Activated CD4-positive, alpha-beta T cell treated with anti-CD3 and anti-CD28 coated beads for 36 hours (primary cell): ENCODE measurements around the gene GAS2L1. TPM values are rescaled to one million over a fixed set of nuclear protein-coding genes. Genes with fewer than 3 reads are reported as not detected.

Source experiments
- ATAC-seq: fragments of 200-7000 bp; cut with Tn5 transposase; one replicate; pipeline ENCODE4 v1.10.0; 2021; ENCODE audit warnings: mild to moderate bottlenecking, moderate library complexity
- CTCF ChIA-PET: fragments of 350-600 bp; sonication (Branson Sonifier 250); formaldehyde crosslinking; loops from one replicate; lab custom pipeline; 2021; ENCODE audit warnings: antibody characterized with exemption; lab: Charles Lee
- POLR2A ChIA-PET: fragments of 350-600 bp; sonication (Branson Sonifier 250); formaldehyde crosslinking; loops from one replicate; lab custom pipeline; 2021; ENCODE audit warnings: antibody characterized with exemption, inconsistent platforms; lab: Charles Lee
- DNase-seq: peaks from one replicate; pipeline ENCODE4 v3.0.0-alpha.2; 2020
- H3K27ac Mint-ChIP-seq: one replicate; pipeline ENCODE4 v1.8.0; 2021; ENCODE audit warnings: mixed read lengths
- H3K27me3 Mint-ChIP-seq: one replicate; pipeline ENCODE4 v1.8.0; 2021; ENCODE audit warnings: mixed read lengths
- H3K36me3 Mint-ChIP-seq: one replicate; pipeline ENCODE4 v1.8.0; 2021; ENCODE audit warnings: low read depth, mixed read lengths
- H3K4me1 Mint-ChIP-seq: one replicate; pipeline ENCODE4 v1.8.0; 2021; ENCODE audit warnings: mixed read lengths
- H3K4me3 Mint-ChIP-seq: one replicate; pipeline ENCODE4 v1.8.0; 2021; ENCODE audit warnings: mild to moderate bottlenecking, moderate library complexity, mixed read lengths
- H3K9me3 Mint-ChIP-seq: one replicate; pipeline ENCODE4 v1.8.0; 2021; ENCODE audit warnings: low read depth, mixed read lengths
- intact Hi-C, 2 experiments: fragments of 100-400 bp; cut with DNase I in 1 of 2; cut with micrococcal nuclease in 1 of 2; formaldehyde crosslinking; loops; one replicate each; pipeline versions ENCODE4 v1.14.2 to v1.15.1; 2022 to 2024; cut with DNase I, micrococcal nuclease
- total RNA-seq, 2 experiments: library from RNA; stranded (reverse); gene quantifications; one replicate each; pipeline ENCODE4 v1.2.3, GENCODE V29; 2021

Gene GAS2L1
- total RNA-seq, 2 experiments from 2014 or later = 0.84 to 0.98 TPM

- ChIA-PET CTCF (interaction anchor here (0.8 kb wide), 1 partner anchor 12 kb away, joined by 3 read pairs; no protein-coding TSS in a partner anchor), POLR2A (interaction anchor here (0.5 kb wide), 1 partner anchor 566 kb away, joined by 3 read pairs; no protein-coding TSS in a partner anchor)
- DNase-seq (no peak), ATAC-seq (no peak)
- intact Hi-C loops = no loop called here
- Mint-ChIP-seq H3K4me3 (no peak overlapping the region), H3K27me3 (no peaks in the 10 kb centered on the region), H3K9me3 (no peaks in the 10 kb centered on the region), H3K36me3 (peaks cover 92% of the 10 kb centered on the region), H3K4me1 (peaks cover 75% of the 10 kb centered on the region), H3K27ac (peak overlapping the region; percentile 28)
These were observed 31.3 kb upstream of the GAS2L1 start for GRCh38 chr22:29275167-29275566.

- ATAC-seq = no peak
- H3K27ac Mint-ChIP-seq = peak overlapping the region; percentile 43
- CTCF ChIA-PET = interaction anchor here (0.6 to 1.1 kb wide), 2 partner anchors 8 to 88 kb away, joined by 3 to 5 read pairs; partner anchors contain the start of genes EWSR1 and RHBDD3
- POLR2A ChIA-PET = interaction anchor here (0.5 to 0.6 kb wide), 2 partner anchors 391 to 567 kb away, joined by 3 read pairs; no protein-coding TSS in a partner anchor
- no peak overlapping the region for H3K4me3 Mint-ChIP-seq
- DNase-seq = no peak
- H3K27me3 Mint-ChIP-seq = no peaks in the 10 kb centered on the region
- peaks cover 67% of the 10 kb centered on the region for H3K4me1 Mint-ChIP-seq
- no peaks in the 10 kb centered on the region for H3K9me3 Mint-ChIP-seq
- peaks cover 88% of the 10 kb centered on the region for H3K36me3 Mint-ChIP-seq
- intact Hi-C loops = no loop called here
These were observed 30.5 kb upstream of the GAS2L1 start for GRCh38 chr22:29275819-29276565.

DNA sequence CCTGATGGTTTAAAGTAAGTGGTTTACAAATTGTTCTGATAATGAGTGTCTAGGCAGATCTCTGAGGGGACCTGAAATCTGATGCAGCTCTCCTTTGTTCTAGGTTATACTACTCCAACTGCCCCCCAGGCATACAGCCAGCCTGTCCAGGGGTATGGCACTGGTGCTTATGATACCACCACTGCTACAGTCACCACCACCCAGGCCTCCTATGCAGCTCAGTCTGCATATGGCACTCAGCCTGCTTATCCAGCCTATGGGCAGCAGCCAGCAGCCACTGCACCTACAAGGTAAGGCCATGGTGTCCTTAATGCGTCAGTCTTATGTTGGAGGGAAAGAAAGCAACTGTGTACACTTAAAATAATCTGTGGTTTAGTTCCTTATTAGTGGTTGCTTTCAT is 28.5 kb upstream of the GAS2L1 start:
- DNase-seq (no peak), ATAC-seq (no peak)
- no peaks in the 10 kb centered on the region for H3K27me3 Mint-ChIP-seq
- no peak overlapping the region for H3K4me3 Mint-ChIP-seq
- peaks cover 47% of the 10 kb centered on the region for H3K4me1 Mint-ChIP-seq
- no peak overlapping the region for H3K27ac Mint-ChIP-seq
- H3K9me3 Mint-ChIP-seq = no peaks in the 10 kb centered on the region
- peaks cover 84% of the 10 kb centered on the region for H3K36me3 Mint-ChIP-seq
- POLR2A ChIA-PET = no interaction called here
- intact Hi-C loops = no loop called here
- CTCF ChIA-PET = no interaction called here

- Mint-ChIP-seq H3K27ac (no peak overlapping the region), H3K4me3 (no peak overlapping the region), H3K36me3 (peaks cover 78% of the 10 kb centered on the region), H3K27me3 (no peaks in the 10 kb centered on the region), H3K9me3 (no peaks in the 10 kb centered on the region), H3K4me1 (peaks cover 11% of the 10 kb centered on the region)
- POLR2A ChIA-PET = no interaction called here
- no peak for ATAC-seq
- CTCF ChIA-PET = no interaction called here
- intact Hi-C loops = no loop called here
- DNase-seq = no peak
These were observed 22.3 kb upstream of the GAS2L1 start for GRCh38 chr22:29284196-29284595.

GRCh38 chr22:29288837-29289236 is 17.6 kb upstream of the GAS2L1 start:
- peak overlapping the region; percentile 45 for H3K27ac Mint-ChIP-seq
- CTCF ChIA-PET = interaction anchor here (1.1 to 1.3 kb wide), 2 partner anchors 16 to 39 kb away, joined by 3 read pairs; no protein-coding TSS in a partner anchor

DNA sequence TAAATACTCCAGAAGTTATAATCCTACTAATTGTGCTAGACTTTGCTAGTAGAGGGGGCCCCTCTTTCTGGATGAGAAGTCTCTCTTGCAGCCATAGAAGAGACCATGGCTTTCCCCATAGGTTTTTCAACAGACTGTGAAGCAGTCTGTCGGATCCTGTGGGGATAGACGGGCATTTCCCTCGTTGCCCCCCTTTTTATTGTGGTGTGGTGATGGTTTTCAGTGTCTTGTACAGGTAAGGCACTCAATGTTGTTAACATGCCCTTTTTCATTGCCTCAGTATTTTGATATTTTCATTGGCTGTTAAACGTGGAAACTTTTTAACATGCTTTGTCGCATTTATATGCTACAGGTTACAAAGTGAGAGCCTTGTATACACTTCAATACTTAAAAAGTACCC is 16.4 kb upstream of the GAS2L1 start:
- DNase-seq (no peak), ATAC-seq (no peak)
- POLR2A ChIA-PET = no interaction called here
- intact Hi-C loops = no loop called here
- H3K27ac Mint-ChIP-seq = no peak overlapping the region
- peaks cover 7% of the 10 kb centered on the region for H3K4me1 Mint-ChIP-seq
- H3K4me3 Mint-ChIP-seq = no peak overlapping the region
- peaks cover 76% of the 10 kb centered on the region for H3K36me3 Mint-ChIP-seq
- H3K27me3 Mint-ChIP-seq = no peaks in the 10 kb centered on the region
- no peaks in the 10 kb centered on the region for H3K9me3 Mint-ChIP-seq
- CTCF ChIA-PET = no interaction called here

More at GRCh38 chr22:29288837-29289236, 17.6 kb upstream of the GAS2L1 start:
- Mint-ChIP-seq H3K27me3 (no peaks in the 10 kb centered on the region), H3K4me3 (no peak overlapping the region), H3K36me3 (peaks cover 79% of the 10 kb centered on the region), H3K9me3 (no peaks in the 10 kb centered on the region), H3K4me1 (peaks cover 11% of the 10 kb centered on the region)
- intact Hi-C loops = loop anchor here in 1 of 2 experiments (2.0 kb wide), 1 partner anchor 16 kb away; no protein-coding TSS in a partner anchor
- POLR2A ChIA-PET = interaction anchor here (1.0 kb wide), 1 partner anchor 18 kb away, joined by 3 read pairs; no protein-coding TSS in a partner anchor
- DNase-seq (no peak), ATAC-seq (no peak)

- CTCF ChIA-PET = interaction anchor here (1.1 kb wide), 1 partner anchor 19 kb away, joined by 3 read pairs; no protein-coding TSS in a partner anchor
- H3K27ac Mint-ChIP-seq = no peak overlapping the region
- H3K9me3 Mint-ChIP-seq = no peaks in the 10 kb centered on the region
These were observed 15.2 kb upstream of the GAS2L1 start for GRCh38 chr22:29291215-29291614.

GRCh38 chr22:29292379-29292778 is 14.1 kb upstream of the GAS2L1 start:
- no peaks in the 10 kb centered on the region for H3K9me3 Mint-ChIP-seq
- DNase-seq (no peak), ATAC-seq (no peak)
- intact Hi-C loops = no loop called here
- ChIA-PET POLR2A (no interaction called here), CTCF (interaction anchor here (1.1 kb wide), 1 partner anchor 10 kb away, joined by 3 read pairs; no protein-coding TSS in a partner anchor)
- no peak overlapping the region for H3K27ac Mint-ChIP-seq
- H3K36me3 Mint-ChIP-seq = peaks cover 78% of the 10 kb centered on the region
- H3K4me1 Mint-ChIP-seq = peaks cover 7% of the 10 kb centered on the region
- H3K27me3 Mint-ChIP-seq = no peaks in the 10 kb centered on the region
- no peak overlapping the region for H3K4me3 Mint-ChIP-seq

More at GRCh38 chr22:29291215-29291614, 15.2 kb upstream of the GAS2L1 start:
- intact Hi-C loops = no loop called here
- Mint-ChIP-seq H3K27me3 (no peaks in the 10 kb centered on the region), H3K4me1 (peaks cover 7% of the 10 kb centered on the region), H3K36me3 (peaks cover 76% of the 10 kb centered on the region), H3K4me3 (no peak overlapping the region)
- DNase-seq (no peak), ATAC-seq (no peak)
- POLR2A ChIA-PET = interaction anchor here (0.6 kb wide), 1 partner anchor 13 kb away, joined by 5 read pairs; no protein-coding TSS in a partner anchor

- H3K4me1 Mint-ChIP-seq = no peaks in the 10 kb centered on the region
- DNase-seq (no peak), ATAC-seq (no peak)
- no peak overlapping the region for H3K27ac Mint-ChIP-seq
- no peaks in the 10 kb centered on the region for H3K27me3 Mint-ChIP-seq
- peaks cover 63% of the 10 kb centered on the region for H3K36me3 Mint-ChIP-seq
- intact Hi-C loops = no loop called here
- no peaks in the 10 kb centered on the region for H3K9me3 Mint-ChIP-seq
- CTCF ChIA-PET = no interaction called here
- POLR2A ChIA-PET = no interaction called here
- no peak overlapping the region for H3K4me3 Mint-ChIP-seq
These were observed 7.8 kb upstream of the GAS2L1 start for GRCh38 chr22:29298641-29299040.

DNA sequence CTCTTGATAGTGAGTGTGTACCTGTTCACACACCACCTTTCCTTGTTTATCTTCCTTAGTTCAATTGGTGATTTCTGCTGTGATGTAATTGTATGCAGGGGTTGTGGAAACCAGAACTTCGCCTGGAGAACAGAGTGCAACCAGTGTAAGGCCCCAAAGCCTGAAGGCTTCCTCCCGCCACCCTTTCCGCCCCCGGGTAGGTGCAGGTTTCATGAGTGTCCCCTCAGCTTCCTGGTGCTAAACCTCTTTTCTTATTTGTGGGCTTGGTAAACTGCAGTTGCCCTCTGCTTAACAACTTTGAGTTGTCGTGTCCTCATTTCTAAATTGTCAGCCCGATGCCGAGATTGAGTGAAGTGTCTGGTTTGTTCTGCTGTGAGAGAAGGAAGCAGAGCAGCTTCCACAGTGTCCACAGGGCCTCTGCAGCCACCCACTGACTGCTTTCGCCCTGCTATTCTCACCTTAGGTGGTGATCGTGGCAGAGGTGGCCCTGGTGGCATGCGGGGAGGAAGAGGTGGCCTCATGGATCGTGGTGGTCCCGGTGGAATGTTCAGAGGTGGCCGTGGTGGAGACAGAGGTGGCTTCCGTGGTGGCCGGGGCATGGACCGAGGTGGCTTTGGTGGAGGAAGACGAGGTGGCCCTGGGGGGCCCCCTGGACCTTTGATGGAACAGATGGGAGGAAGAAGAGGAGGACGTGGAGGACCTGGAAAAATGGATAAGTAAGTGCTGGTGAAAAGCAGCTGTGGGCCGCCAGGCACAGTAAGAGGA is 7.1 kb upstream of the GAS2L1 start:
- DNase-seq (no peak), ATAC-seq (no peak)
- Mint-ChIP-seq H3K9me3 (no peaks in the 10 kb centered on the region), H3K27ac (peak overlapping the region; percentile 7), H3K4me1 (no peaks in the 10 kb centered on the region), H3K4me3 (no peak overlapping the region), H3K27me3 (peaks cover 2% of the 10 kb centered on the region), H3K36me3 (peaks cover 57% of the 10 kb centered on the region)
- CTCF ChIA-PET = interaction anchor here (0.6 kb wide), 1 partner anchor 23 kb away, joined by 3 read pairs; no protein-coding TSS in a partner anchor
- intact Hi-C loops = no loop called here
- POLR2A ChIA-PET = interaction anchor here (0.7 kb wide), 1 partner anchor 879 kb away, joined by 3 read pairs; no protein-coding TSS in a partner anchor

DNA sequence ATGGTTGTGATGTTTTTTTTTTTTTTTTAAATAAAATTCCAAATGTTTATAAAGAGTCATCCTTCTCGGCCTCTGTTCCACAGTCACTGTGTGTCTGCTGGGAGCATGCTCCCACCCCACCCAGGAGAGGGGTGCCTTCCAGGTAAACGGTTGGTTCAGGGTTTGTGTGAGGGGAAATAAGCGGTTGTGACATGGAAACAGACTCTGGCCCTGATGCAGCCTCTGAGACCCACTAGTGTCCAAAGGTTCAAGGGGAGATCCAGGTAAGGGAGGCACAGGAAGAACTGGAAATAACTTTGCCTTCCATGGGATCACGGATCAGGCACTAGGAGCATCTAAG is 6.0 kb upstream of the GAS2L1 start:
- peaks cover 10% of the 10 kb centered on the region for H3K27me3 Mint-ChIP-seq
- H3K27ac Mint-ChIP-seq = no peak overlapping the region
- intact Hi-C loops = no loop called here
- H3K4me3 Mint-ChIP-seq = no peak overlapping the region
- ATAC-seq (no peak), DNase-seq (no peak)
- CTCF ChIA-PET = no interaction called here
- H3K36me3 Mint-ChIP-seq = peaks cover 53% of the 10 kb centered on the region
- no peaks in the 10 kb centered on the region for H3K9me3 Mint-ChIP-seq
- no peaks in the 10 kb centered on the region for H3K4me1 Mint-ChIP-seq
- POLR2A ChIA-PET = interaction anchor here (1.1 kb wide), 1 partner anchor 30 kb away, joined by 3 read pairs; no protein-coding TSS in a partner anchor
